ENCODE results near the gene BABAM2.

BABAM2 gene

DNA sequence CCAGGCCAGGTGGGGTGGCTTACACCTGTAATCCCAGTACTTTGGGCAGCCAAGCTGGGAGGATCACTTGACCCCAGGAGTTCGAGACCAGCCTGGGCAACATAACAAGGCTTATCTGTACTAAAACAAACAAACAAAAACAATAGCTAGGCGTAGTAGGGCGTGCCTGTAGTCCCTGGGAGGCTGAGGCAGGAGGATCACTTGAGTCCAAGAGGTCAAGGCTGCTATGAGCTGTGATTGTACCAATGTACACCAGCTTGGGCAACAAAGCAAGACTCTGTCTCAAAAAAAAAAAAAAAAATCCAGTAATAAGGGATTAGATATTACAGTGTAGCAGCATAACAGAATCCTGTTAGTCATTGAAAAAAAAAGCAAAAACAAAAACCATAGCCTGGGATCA, 279.0 kb downstream of the BABAM2 start:
- DNase-seq, result no peak

DNA sequence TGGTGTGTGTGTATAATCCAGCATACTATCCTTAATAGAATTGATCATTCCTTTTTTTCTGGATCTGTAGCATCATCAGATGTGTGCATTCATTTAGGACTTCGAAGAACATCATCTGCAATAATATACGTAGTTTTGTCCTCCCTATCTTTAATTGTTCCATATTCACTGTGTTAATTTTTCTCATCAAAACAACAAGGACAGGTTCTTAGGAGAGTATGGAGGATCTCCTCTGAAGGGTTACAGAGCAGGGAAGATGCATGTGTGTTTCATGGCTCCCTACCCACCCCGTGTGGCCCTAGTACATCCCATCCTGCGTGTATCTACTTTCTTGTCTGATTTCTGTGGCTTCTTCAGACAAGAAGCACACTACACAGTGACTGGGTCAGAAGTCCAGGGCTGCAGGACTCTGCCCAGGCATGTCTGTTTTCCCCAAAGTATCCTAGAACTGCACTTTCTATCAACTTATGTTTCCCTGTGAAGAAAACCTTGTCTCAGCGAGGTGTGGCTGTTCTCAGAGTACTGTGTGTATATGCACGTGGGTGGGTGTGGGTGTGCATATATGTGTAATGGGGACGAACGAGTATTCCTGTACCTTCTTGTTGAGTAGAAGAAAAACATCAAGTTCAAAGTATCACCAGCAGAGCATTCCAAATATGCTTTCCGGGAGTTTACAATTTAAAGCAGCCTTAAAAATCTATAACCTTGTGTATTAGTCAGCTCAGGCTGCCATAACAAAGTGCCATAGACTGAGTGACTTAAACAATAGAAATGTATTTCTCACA, 281.8 kb downstream of the BABAM2 start:
- no peak for DNase-seq

- no peak for DNase-seq
Measured at GRCh38 chr2:28173377-28173776, 282.8 kb downstream of the BABAM2 start.

- DNase-seq, result no peak
Measured at GRCh38 chr2:28174211-28174610, 283.7 kb downstream of the BABAM2 start.

- no peak for DNase-seq
Measured at GRCh38 chr2:28175028-28175427, 284.5 kb downstream of the BABAM2 start.

DNA sequence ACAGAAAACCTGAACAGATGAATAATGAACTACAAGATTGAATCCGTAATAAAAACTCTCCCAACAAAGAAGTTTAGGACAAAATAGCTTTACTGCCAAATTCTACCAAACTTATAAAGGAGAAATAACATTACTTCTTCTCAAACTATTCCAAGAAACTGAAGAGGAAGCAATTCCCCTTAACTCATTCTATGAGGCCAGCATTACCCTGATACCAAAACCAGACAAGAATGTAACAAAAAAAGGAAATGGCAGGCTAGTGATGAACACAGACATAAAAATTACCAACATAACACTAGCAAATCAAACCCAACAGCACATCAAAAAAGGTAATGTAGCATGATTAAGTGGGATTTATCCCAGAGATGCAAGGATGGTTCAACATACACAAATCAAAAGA, 288.4 kb downstream of the BABAM2 start:
- DNase-seq, result no peak

GRCh38 chr2:28181801-28182200, 291.3 kb downstream of the BABAM2 start:
- no peak for DNase-seq

- DNase-seq, result no peak
Measured at GRCh38 chr2:28182348-28182747, 291.8 kb downstream of the BABAM2 start.

DNA sequence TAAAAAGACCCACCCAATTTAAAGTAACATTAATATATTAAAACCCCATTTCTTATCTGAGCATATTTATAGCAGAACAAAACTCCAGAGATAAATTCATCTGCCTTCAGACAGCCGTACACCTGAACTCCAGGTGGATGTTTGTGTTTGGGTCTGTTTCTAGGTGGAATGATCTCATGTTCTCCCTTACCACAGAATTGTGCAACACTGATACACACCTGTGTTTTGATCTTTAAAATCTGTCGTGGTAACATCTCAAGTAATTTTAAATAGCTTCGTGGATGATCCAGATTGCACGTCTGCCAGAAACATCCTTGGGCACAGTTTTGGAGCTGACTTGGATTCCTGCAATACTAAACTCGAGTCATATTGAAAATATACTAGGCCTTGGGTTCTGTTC, 294.6 kb downstream of the BABAM2 start:
- no peak for DNase-seq

DNA sequence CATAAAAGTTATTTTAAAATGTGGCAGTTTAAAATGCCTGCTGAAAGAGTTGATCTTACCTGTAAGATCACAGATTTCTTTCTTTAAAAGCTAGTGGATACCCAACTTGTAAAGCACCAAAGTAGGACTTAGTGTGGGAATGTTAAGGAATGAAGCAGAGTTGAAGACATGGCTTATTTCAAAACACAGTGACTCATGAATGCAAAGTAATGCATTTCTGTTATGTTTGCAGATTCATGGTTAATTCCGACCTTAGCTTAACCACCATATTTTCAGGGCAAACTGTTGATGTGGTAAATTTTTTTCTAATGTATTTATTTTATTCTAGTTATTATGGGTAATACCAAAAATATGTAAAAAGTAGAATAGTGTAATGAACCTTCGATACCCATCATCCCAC, 295.4 kb downstream of the BABAM2 start:
- DNase-seq, result no peak

- DNase-seq, result no peak
Measured at GRCh38 chr2:28187186-28187585, 296.7 kb downstream of the BABAM2 start.

- no peak for DNase-seq
Measured at GRCh38 chr2:28188436-28188835, 297.9 kb downstream of the BABAM2 start.

GRCh38 chr2:28193630-28194403, 303.3 kb downstream of the BABAM2 start:
- no peak for DNase-seq

DNA sequence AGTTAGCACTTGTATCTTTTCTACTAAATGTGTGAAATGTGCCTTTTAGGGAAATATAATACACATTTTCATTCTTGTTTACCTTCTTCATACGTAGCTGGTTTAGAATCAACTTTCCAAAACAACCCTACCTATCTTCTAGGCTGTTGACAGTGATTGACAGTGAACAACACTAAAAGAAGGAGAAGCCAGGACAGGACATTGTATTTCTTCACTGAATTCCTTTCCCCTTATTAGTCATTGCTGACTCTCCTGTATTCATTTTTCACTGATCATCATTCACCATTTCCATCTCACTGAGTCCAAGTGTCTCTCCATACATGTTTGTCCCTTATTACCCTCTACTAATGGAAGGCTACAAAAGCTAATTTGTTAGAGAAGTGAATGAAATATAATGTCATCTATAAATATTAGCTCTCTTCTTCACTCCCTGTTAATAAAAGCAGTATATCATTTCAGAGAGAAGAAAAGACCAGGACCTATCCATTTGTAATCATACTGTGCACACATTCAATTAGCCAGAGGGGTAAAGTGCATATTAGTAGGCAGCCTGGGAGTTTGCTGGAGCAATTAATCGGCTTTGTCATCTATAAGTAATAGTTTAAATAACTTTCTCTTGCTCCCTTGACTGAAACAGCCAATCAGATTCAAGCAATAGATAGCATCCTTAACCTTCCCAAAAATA, 309.6 kb downstream of the BABAM2 start:
- no peak for DNase-seq

DNA sequence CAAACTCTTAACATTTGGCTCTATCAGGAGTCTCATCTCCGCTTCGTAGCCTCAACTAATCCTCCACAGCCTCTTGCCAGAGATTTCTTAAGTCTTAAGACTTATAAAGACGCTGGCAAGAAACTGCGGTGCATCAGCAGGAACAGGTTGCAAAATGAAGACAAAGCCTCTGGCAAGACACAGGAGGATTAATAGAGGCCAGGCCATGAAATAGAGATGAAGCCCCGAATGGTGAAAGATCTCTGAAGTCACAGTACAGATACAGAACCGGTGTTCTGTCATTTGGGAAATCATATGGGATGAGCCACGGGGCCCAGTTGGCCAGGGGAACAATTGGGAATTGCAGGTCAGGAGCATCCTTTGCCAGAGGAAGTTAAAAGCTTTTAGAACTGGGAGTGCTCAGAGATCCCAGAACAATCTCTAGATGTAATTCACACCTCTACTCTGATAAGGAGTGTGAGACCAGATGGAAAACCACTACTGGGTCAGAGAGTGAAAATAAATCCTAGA, 311.2 kb downstream of the BABAM2 start:
- no peak for DNase-seq

- DNase-seq, result no peak
Measured at GRCh38 chr2:28202719-28203118, 312.2 kb downstream of the BABAM2 start.

GRCh38 chr2:28206762-28207161, 316.2 kb downstream of the BABAM2 start:
- DNase-seq, result no peak

GRCh38 chr2:28209261-28209691, 318.7 kb downstream of the BABAM2 start:
- DNase-seq, result no peak

- no peak for DNase-seq
Measured at GRCh38 chr2:28209864-28210263, 319.3 kb downstream of the BABAM2 start.

DNA sequence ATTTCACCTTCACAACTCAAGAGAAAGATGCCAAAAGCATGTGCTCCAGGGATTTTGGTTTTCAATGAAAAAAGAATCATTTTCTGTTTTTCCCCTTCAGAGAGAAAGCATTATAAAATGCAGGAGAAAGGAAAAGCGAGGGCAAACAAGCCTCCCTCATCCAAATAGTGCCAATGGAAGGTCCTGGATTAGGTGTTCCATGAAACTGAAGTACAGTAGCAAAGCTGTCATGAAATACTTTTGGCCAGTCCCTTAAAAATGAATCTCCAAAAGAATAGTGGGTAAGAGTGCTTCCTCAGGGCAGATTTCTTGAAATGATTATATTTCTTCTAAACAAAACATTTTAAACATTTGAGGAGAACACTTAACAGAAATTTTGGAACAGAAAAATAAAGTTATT, 320.0 kb downstream of the BABAM2 start:
- no peak for DNase-seq

GRCh38 chr2:28216331-28216730, 325.8 kb downstream of the BABAM2 start:
- DNase-seq, result no peak

DNA sequence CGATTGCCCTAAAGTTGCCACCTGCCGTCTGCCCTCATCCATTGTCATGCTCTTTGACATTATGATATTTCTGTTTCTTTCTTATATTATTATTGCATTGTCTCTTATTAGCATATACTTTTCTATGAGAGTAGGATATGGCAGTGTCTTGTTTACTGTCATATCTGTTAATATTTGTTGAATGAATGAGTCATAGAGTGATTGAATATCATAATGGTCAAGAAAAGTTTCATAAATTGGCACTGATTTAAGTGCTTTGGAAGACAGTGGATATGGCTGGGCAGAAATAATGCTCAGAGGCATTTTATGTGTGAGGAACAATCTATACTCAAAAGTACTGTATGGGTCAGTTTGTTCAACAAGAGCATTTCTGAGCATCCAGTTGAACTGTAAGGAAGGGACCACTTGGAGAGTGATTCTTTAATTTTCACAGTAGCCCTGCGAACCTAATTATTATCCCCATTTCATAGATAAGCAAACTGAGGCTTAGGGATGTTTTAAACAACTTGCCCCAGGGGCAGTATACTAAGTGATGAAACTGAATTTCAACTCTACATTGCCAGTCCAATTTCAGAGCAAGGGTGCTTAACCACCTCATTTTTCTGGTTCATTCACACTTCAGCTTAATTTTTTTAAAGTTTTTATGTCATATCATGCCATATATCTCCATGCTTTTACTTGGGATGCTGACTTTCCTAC, 326.7 kb downstream of the BABAM2 start:
- DNase-seq, result no peak

DNA sequence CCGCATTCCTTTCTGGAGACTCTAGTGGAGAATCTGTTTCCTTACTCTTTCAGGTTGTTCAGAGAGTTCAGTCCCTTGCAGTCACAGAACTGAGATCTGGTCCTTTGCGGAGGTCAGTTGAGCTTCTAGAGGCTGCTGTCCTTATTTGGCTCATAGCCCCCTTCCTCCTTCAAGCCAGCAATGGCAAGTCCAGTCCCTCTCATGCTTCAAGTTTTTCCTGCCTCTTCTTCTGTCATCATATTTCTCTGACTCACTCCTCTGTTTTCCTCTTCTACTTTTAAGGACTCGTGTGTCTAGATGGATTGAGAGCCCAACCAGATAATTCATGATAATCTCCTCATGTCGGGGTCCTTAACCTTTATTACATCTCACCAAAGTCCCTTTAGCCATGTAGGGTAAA, 328.6 kb downstream of the BABAM2 start:
- DNase-seq, result no peak

All from activated CD4-positive, CD25-positive, alpha-beta regulatory T cell (primary cell).